Peyer's patch (tissue), 4 donors: ENCODE results near the gene SH3GL1. TPM values are rescaled to one million over a fixed set of nuclear protein-coding genes. Genes with fewer than 3 reads are reported as not detected.

ENCODE experiments used
- DNase-seq, 3 donors: peaks; one replicate each; pipeline ENCODE4 v3.0.0-alpha.2; 2017 to 2019
- H3K27ac ChIP-seq, 4 donors: fragments of 200-600 bp; sonication (generic); one replicate each; pipeline ENCODE4 v1.5.1; 2016 to 2019
- H3K27me3 ChIP-seq, 2 donors: fragments of 200-600 bp; sonication (generic); one replicate each; pipeline ENCODE4 v1.5.1; 2019
- H3K36me3 ChIP-seq, 3 donors: fragments of 200-600 bp; sonication (generic); one replicate each; pipeline ENCODE4 v1.5.1; 2016 to 2019
- H3K4me1 ChIP-seq, 4 donors: fragments of 200-600 bp; sonication (generic); one replicate each; pipeline ENCODE4 v1.5.1; 2016 to 2019
- H3K4me3 ChIP-seq, 4 donors: fragments of 200-600 bp; sonication (generic); 1 replicate in 3 of 4; 2 replicates in 1 of 4; pipeline ENCODE4 v1.5.1; 2016 to 2019; ENCODE audit warnings: mild to moderate bottlenecking in 1 of 4
- H3K9me3 ChIP-seq, 4 donors: fragments of 200-600 bp; sonication (generic); one replicate each; pipeline ENCODE4 v1.5.1; 2016 to 2019; ENCODE audit warnings: mild to moderate bottlenecking in 1 of 4
- POLR2A ChIP-seq, 2 donors: fragments of 450-650 bp; IDR thresholded peaks; one replicate each; pipeline ENCODE4 v1.5.1; 2017; ENCODE audit warnings: antibody characterized with exemption in 2 of 2, mild to moderate bottlenecking in 2 of 2, moderate library complexity in 2 of 2
- total RNA-seq, 4 donors: library from RNA; depleted of rRNA; stranded (reverse); fragments of >200 nt; gene quantifications; one replicate each; pipeline ENCODE4 v1.1.0, GENCODE V29; 2016
- TF ChIP-seq, protein P1 (sequence below), 6 experiments: fragments of 450-650 bp in 4 of 6; fragments of 200-600 bp in 2 of 6; sonication (generic) in 1 of 6; IDR thresholded peaks; one replicate each; pipeline ENCODE4 v1.5.1; 2017 to 2019; ENCODE audit warnings: antibody characterized with exemption in 6 of 6, mild to moderate bottlenecking in 3 of 6, moderate library complexity in 1 of 6

Gene SH3GL1
- total RNA-seq, 4 donors from 2014 or later: 69.3 to 102 (median 73.9) TPM

DNA sequence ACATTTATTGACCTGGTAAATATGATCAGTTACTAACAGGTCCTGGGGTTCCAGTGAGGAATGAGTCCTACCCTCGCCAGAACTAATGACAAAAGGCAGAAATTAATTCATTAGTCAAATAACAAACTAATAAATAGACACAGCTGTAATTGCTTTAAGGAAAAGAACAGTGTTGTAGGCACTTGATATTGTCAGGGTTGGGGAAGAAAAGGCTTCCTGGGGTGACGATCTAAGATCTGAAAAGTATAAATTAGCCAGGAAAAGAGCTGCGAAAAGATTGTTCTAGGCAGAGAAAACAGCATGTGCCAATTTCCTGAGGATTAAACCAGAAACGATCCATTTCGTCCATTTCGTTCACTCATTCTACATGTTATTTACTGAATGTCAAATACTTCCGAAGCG lies 1.4 kb upstream of the SH3GL1 start:
- TF ChIP-seq, protein P1, sequence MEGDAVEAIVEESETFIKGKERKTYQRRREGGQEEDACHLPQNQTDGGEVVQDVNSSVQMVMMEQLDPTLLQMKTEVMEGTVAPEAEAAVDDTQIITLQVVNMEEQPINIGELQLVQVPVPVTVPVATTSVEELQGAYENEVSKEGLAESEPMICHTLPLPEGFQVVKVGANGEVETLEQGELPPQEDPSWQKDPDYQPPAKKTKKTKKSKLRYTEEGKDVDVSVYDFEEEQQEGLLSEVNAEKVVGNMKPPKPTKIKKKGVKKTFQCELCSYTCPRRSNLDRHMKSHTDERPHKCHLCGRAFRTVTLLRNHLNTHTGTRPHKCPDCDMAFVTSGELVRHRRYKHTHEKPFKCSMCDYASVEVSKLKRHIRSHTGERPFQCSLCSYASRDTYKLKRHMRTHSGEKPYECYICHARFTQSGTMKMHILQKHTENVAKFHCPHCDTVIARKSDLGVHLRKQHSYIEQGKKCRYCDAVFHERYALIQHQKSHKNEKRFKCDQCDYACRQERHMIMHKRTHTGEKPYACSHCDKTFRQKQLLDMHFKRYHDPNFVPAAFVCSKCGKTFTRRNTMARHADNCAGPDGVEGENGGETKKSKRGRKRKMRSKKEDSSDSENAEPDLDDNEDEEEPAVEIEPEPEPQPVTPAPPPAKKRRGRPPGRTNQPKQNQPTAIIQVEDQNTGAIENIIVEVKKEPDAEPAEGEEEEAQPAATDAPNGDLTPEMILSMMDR (IDR thresholded peaks at IDR 0.05): no peak
- peak in 1 of 2 donors; percentile 15 for TF ChIP-seq POLR2A (IDR thresholded peaks at IDR 0.05)
- H3K36me3 ChIP-seq: peaks cover 0 to 9% (median 0%) of the 10 kb centered on the region in 3 donors
- H3K4me1 ChIP-seq: peaks cover 0 to 22% (median 15%) of the 10 kb centered on the region in 4 donors
- H3K27me3 ChIP-seq: no peaks in the 10 kb centered on the region
- no peaks in the 10 kb centered on the region for H3K9me3 ChIP-seq
- H3K4me3 ChIP-seq: peak overlapping the region; percentile 14 to 95 (median 72)
- H3K27ac ChIP-seq: peak overlapping the region; percentile 71 to 90 (median 88)
- no peak for DNase-seq

DNA sequence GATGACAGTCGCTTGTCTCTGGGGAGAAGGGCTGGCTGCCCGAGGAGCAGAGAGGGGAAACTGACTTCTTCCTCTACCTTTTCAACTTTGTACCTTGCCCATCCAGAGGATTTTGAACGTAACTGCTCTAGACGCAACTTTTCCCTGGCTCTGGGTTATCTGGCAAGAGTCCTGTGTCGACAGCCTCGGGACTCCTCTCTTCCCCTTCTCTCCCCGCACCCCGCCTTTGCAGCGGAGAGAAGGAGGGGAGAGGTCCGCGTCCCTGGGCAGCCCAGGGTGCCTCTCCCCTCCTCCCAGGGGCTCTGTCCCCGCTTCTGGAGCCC lies 574 bp downstream of the SH3GL1 start:
- TF ChIP-seq, protein P1 (IDR thresholded peaks at IDR 0.05): no peak
- TF ChIP-seq POLR2A (IDR thresholded peaks at IDR 0.05): peak in 1 of 2 donors; percentile 24
- Histone ChIP-seq H3K27me3 (no peaks in the 10 kb centered on the region), H3K4me3 (peak overlapping the region; percentile 96 to 99 (median 98)), H3K9me3 (no peaks in the 10 kb centered on the region), H3K27ac (peak overlapping the region; percentile 96 to 98 (median 96)), H3K36me3 (peaks cover 0 to 24% (median 0%) of the 10 kb centered on the region in 3 donors), H3K4me1 (peaks cover 0 to 22% (median 15%) of the 10 kb centered on the region in 4 donors)
- DNase-seq: peak in 1 of 3 donors; percentile 22

DNA sequence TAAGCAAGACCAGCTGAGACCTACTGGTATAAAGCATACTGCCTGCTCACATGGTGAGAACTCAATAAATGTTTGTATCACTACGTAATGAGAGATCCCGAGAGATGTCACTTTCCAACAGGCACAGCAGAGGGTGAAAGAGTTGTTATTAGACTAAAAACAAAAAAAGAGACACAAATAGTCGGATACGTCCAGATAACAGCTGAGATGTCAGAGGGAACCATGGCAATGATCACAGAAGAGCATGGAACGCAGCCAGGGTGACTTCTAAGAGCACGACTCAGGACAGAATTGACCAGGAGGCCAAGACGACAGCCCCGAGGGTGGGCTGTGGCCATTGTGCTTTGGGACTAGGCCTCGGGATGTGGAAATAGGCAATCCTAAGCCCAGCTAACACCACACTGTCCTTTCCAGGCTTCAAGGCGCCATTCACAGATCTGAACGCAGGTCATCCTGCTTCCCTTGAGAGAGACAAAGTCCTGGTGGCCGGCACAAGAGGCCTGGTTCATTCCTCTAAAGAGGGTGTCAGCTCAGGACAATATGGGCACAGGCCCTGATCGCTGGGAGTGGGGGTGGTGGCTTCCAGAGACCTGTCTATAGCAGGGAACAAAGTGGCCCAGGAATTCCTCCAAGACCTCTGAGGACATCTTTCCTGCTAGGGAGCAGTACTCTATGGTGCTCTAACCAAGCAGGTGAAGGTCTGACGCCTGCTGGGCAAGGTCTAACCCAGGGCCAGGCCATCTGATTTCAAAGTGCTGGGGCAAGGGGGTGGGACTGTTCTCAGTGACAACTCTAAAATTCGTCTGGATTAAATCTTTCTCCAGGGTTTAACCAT lies 3.2 kb downstream of the SH3GL1 start:
- no peak for DNase-seq
- no peak for TF ChIP-seq POLR2A (IDR thresholded peaks at IDR 0.05)
- TF ChIP-seq, protein P1 (IDR thresholded peaks at IDR 0.05): no peak
- Histone ChIP-seq H3K9me3 (no peaks in the 10 kb centered on the region), H3K36me3 (peaks cover 0 to 26% (median 0%) of the 10 kb centered on the region in 3 donors), H3K27me3 (no peaks in the 10 kb centered on the region), H3K4me1 (peaks cover 0 to 28% (median 13%) of the 10 kb centered on the region in 4 donors), H3K4me3 (no peak overlapping the region), H3K27ac (no peak overlapping the region)

DNA sequence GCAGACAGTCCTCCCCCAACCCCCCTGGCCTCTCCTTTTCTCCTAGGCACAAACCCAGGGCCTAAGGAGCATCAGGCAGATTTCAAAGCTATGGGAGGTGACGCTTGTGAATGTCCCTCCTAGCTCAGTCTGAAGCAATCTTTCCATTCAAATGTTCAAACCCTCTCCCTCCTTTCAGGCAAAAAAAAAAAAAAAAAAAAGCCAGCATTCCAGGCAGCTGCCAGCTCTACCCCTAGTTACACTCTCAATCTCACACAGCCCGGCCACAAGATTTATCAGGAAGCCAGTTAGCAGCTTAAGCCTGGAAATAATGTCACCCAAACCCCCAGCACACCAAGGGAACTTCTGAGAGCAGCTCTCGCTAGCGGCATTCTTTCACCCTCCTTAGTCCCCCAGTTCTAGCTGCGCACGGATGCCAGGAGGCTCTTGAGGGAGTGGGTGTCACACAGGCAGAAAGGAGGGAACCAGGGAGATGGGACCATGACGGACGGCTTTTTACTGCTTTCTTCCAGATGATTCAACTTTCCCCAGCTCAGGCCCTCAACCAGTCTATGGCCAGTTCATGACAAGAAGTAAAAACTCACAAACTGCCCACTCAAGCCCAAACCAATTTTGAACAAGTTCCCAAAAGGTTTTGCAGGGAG lies 6.3 kb downstream of the SH3GL1 start:
- TF ChIP-seq, protein P1 (IDR thresholded peaks at IDR 0.05): no peak
- TF ChIP-seq POLR2A (IDR thresholded peaks at IDR 0.05): no peak

DNA sequence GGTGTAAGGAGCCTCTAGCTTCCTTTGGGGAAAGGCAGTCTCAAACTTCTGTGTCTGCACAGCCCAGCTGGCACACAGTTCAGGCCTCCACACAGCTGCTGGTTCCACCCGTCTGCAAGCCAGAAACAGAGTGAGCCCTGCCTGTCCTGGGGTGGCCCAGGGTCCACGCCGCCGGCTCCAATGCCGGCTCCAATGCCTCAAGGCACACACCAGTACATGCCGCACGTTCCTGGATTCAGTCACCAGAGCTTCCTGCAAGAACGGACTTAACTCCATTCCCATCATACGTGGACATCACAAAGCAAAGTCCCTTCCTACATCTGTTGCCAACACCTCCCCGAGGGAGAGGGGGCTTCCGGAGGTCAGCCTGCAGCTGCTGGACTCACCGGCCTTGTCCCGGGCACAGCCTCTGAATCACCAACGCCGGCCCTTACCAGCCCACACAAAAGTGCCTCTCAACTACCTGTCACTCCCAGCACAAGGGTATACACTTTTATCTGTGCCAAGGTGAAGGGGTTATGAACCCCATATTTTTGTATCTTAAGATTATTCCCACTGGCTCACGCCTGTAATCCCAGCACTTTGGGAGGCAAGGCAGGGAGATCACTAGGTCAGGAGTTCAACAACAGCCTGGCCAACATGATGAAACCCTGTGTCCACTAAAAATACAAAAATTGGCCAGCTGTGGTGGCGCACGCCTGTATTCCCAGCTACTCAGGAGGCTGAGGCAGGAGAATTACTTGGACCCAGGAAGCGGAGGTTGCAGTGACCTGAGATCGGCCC lies 8.5 kb downstream of the SH3GL1 start:
- Histone ChIP-seq H3K4me1 (peaks cover 0 to 54% (median 13%) of the 10 kb centered on the region in 4 donors), H3K27me3 (no peaks in the 10 kb centered on the region), H3K36me3 (peaks cover 0 to 26% (median 0%) of the 10 kb centered on the region in 3 donors), H3K4me3 (peak overlapping the region in 1 of 4 donors; percentile 33), H3K9me3 (no peaks in the 10 kb centered on the region), H3K27ac (peak overlapping the region; percentile 46 to 85 (median 78))
- peak in 1 of 3 donors; percentile 57 for DNase-seq
- TF ChIP-seq POLR2A (IDR thresholded peaks at IDR 0.05): no peak
- TF ChIP-seq, protein P1 (IDR thresholded peaks at IDR 0.05): no peak

More for the DNA sequence above, 6.3 kb downstream of the SH3GL1 start:
- no peaks in the 10 kb centered on the region for H3K27me3 ChIP-seq
- H3K4me1 ChIP-seq: peaks cover 0 to 53% (median 18%) of the 10 kb centered on the region in 4 donors
- H3K36me3 ChIP-seq: peaks cover 0 to 26% (median 0%) of the 10 kb centered on the region in 3 donors
- H3K9me3 ChIP-seq: no peaks in the 10 kb centered on the region
- no peak overlapping the region for H3K4me3 ChIP-seq
- peak overlapping the region in 1 of 4 donors; percentile 4 for H3K27ac ChIP-seq
- no peak for DNase-seq
